ENCODE measurements around the gene SLC47A1. TPM values are rescaled to one million over a fixed set of nuclear protein-coding genes. Genes with fewer than 3 reads are reported as not detected.

SLC47A1 gene
- total and polyA plus RNA-seq, 2 of the 13 experiments (the other 11 are each of a cell fraction or from before 2014, with no cell fraction given): 42.1 to 67.5 TPM

GRCh38 chr17:19551591-19552148 is 18.0 kb downstream of the SLC47A1 start (continued):
- TF ChIP-seq ZNF34 (CRISPR knock-in tag; IDR thresholded peaks at IDR 0.05; ENCODE audit: borderline replicate concordance) (no peak), ZNF512B (CRISPR knock-in tag; IDR thresholded peaks at IDR 0.05; ENCODE audit: borderline replicate concordance) (no peak), HOXA3 (CRISPR knock-in tag; IDR thresholded peaks at IDR 0.05) (peak; percentile 38; the same call in 1 of the 2 replicates), JUND (CRISPR knock-in tag; IDR thresholded peaks at IDR 0.05) (0 out of 2 replicates have a peak, but pooled peaks have one; percentile 10), NR2F6 (IDR thresholded peaks at IDR 0.05) (peak; percentile 68), NR2F6 (CRISPR knock-in tag; IDR thresholded peaks at IDR 0.05) (peak; percentile 48; the same call in 1 of the 2 replicates), HNRNPLL (IDR thresholded peaks at IDR 0.05; ENCODE audit: low read depth, low read length, poor library complexity, severe bottlenecking) (no peak), ZNF264 (CRISPR knock-in tag; IDR thresholded peaks at IDR 0.05) (0 out of 2 replicates have a peak, but pooled peaks have one; percentile 30), ZFP36L2 (CRISPR knock-in tag; IDR thresholded peaks at IDR 0.05) (no peak), ZNF451 (CRISPR knock-in tag; IDR thresholded peaks at IDR 0.05) (no peak), GATAD2A (CRISPR knock-in tag; IDR thresholded peaks at IDR 0.05) (peak; percentile 36; the same call in 1 of the 2 replicates), ZBTB3 (CRISPR knock-in tag; IDR thresholded peaks at IDR 0.05; ENCODE audit: borderline replicate concordance, low read depth) (0 out of 2 replicates have a peak, but pooled peaks have one; percentile 22), SOX5 (CRISPR knock-in tag; IDR thresholded peaks at IDR 0.05; ENCODE audit: borderline replicate concordance) (peak; percentile 14; the same call in 1 of the 2 replicates), RAD51 (IDR thresholded peaks at IDR 0.05; ENCODE audit: borderline replicate concordance) (no peak), PAXIP1 (CRISPR knock-in tag; conservative IDR thresholded peaks at IDR 0.05) (peak; percentile 29; the same call in 1 of the 2 replicates), ZNF142 (CRISPR knock-in tag; IDR thresholded peaks at IDR 0.05) (no peak)
